HG03432 (cell line): ENCODE results near the gene RETREG1.
"Not testable (repeated sequence)": the region's sequence is repeated elsewhere in the genome, so short reads cannot be mapped to it uniquely, and the experiment has no call there.

Experiments used
- ATAC-seq: cut with Tn5 transposase; IDR thresholded peaks from one replicate; pipeline ENCODE4 v1.9.1; 2021; ENCODE audit warnings: mild to moderate bottlenecking, moderate library complexity; ENCODE audit not compliant: unreplicated experiment

Gene RETREG1

GRCh38 chr5:16616536-16617273 lies at the start of gene RETREG1:
Gene RETREG1 (minus strand): TSS chr5:16616997. CDS start chr5:16616971, 26 bp downstream.
- ATAC-seq = peak; percentile 83

- no peak for ATAC-seq
These were observed 49.5 kb upstream of the RETREG1 start for GRCh38 chr5:16666130-16666882.

- no peak for ATAC-seq
These were observed 48.8 kb upstream of the RETREG1 start for GRCh38 chr5:16665601-16666000.

GRCh38 chr5:16664368-16664767 lies 47.6 kb upstream of the RETREG1 start:
- no peak for ATAC-seq

GRCh38 chr5:16663840-16664239 lies 47.0 kb upstream of the RETREG1 start:
- ATAC-seq = no peak

- ATAC-seq = no peak
These were observed 44.9 kb upstream of the RETREG1 start for GRCh38 chr5:16661713-16662112.

- no peak for ATAC-seq
These were observed 44.2 kb upstream of the RETREG1 start for GRCh38 chr5:16660982-16661381.

- no peak for ATAC-seq
These were observed 42.7 kb upstream of the RETREG1 start for GRCh38 chr5:16659536-16659935.

- no peak for ATAC-seq
These were observed 39.9 kb upstream of the RETREG1 start for GRCh38 chr5:16656561-16657191.

- ATAC-seq = no peak
These were observed 38.0 kb upstream of the RETREG1 start for GRCh38 chr5:16654647-16655334.

- ATAC-seq = not testable (repeated sequence)
These were observed 31.9 kb upstream of the RETREG1 start for GRCh38 chr5:16648739-16649138.

- no peak for ATAC-seq
These were observed 27.6 kb upstream of the RETREG1 start for GRCh38 chr5:16644301-16644889.

GRCh38 chr5:16642867-16643266 lies 26.1 kb upstream of the RETREG1 start:
- no peak for ATAC-seq

GRCh38 chr5:16639206-16639605 lies 22.4 kb upstream of the RETREG1 start:
- ATAC-seq = no peak

- ATAC-seq = no peak
These were observed 11.6 kb upstream of the RETREG1 start for GRCh38 chr5:16628376-16628775.

GRCh38 chr5:16626696-16627264 lies 10.0 kb upstream of the RETREG1 start:
- peak; percentile 76 for ATAC-seq

GRCh38 chr5:16625096-16625495 lies 8.3 kb upstream of the RETREG1 start:
- ATAC-seq = no peak

GRCh38 chr5:16619136-16619535 lies 2.3 kb upstream of the RETREG1 start:
- ATAC-seq = no peak

GRCh38 chr5:16618138-16618897 lies 1.5 kb upstream of the RETREG1 start:
- ATAC-seq = no peak
